ENCODE measurements around the gene CD209. TPM values are rescaled to one million over a fixed set of nuclear protein-coding genes. Genes with fewer than 3 reads are reported as not detected.

The CD209 gene
- total RNA-seq, 6 donors from 2014 or later = 0.55 to 14.8 (median 1.7) TPM

DNA sequence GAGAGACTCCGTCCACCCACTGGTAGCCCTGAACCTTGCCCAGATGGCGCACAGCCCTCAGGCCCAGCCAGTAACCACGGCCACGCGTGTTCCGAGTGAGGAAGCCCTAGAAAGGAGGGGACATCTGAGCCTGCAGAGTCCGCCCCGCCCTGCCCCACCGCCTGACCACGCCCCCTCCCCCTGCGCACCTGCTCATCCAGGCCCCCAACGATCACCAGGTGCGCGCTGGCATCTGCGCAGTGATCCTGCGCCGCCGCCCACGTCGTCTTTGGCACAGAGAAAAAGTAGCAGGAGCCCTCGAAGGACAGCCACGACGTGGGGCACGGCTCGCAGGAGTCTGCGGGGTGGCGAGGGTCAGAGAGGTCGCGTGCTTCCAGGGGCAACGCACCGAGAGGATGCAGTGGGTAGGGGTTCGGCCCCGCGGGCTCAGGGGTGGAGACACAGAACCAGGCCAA, 17.5 kb downstream of the CD209 start:
- 10 to 14% methylated on average over 7 to 25 of the region's 34 CpGs for WGBS, 2 donors
- H3K36me3 ChIP-seq = no peaks in the 10 kb centered on the region

DNA sequence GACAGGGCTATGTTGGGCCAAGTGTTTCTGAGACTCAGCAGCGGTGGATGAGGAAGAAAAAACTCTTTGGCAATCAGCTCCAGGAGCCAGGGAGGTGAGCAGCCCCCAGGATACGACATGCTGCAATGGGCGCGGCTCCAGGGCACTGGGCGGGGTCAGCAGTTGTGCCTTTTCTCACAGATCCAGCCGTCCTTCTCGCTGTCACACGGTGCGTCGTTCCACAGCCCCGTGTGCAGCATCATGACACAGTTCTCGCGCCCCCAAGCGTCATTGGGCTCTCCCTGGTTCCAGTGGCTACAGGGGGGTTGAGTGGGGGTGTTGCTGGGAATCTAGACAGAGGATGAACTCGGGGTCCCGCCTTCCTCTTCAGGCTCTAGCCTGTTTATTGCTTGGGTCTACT, 18.1 kb downstream of the CD209 start:
- WGBS, 2 donors = 28% methylated on average over 13 to 14 of the region's 16 CpGs
- peaks cover 0 to 29% (median 12%) of the 10 kb centered on the region in 4 donors for H3K27me3 ChIP-seq
- no peak for ATAC-seq (ENCODE audit: low FRiP score in 2 of 2)

More for the DNA sequence above, 17.5 kb downstream of the CD209 start:
- Histone ChIP-seq H3K4me1 (peaks cover 4 to 25% (median 21%) of the 10 kb centered on the region in 4 donors), H3K9me3 (no peaks in the 10 kb centered on the region), H3K27ac (no peak overlapping the region), H3K4me3 (no peak overlapping the region), H3K27me3 (peaks cover 0 to 29% (median 12%) of the 10 kb centered on the region in 4 donors)
- peak in 1 of 2 donors; percentile 75 for DNase-seq
- ATAC-seq (ENCODE audit: low FRiP score in 2 of 2) = no peak
- TF ChIP-seq POLR2AphosphoS5 (IDR thresholded peaks at IDR 0.05) (no peak), POLR2A (IDR thresholded peaks at IDR 0.05) (no peak), EP300 (IDR thresholded peaks at IDR 0.05) (no peak)
- TF ChIP-seq, protein P1, sequence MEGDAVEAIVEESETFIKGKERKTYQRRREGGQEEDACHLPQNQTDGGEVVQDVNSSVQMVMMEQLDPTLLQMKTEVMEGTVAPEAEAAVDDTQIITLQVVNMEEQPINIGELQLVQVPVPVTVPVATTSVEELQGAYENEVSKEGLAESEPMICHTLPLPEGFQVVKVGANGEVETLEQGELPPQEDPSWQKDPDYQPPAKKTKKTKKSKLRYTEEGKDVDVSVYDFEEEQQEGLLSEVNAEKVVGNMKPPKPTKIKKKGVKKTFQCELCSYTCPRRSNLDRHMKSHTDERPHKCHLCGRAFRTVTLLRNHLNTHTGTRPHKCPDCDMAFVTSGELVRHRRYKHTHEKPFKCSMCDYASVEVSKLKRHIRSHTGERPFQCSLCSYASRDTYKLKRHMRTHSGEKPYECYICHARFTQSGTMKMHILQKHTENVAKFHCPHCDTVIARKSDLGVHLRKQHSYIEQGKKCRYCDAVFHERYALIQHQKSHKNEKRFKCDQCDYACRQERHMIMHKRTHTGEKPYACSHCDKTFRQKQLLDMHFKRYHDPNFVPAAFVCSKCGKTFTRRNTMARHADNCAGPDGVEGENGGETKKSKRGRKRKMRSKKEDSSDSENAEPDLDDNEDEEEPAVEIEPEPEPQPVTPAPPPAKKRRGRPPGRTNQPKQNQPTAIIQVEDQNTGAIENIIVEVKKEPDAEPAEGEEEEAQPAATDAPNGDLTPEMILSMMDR (IDR thresholded peaks at IDR 0.05) = no peak

DNA sequence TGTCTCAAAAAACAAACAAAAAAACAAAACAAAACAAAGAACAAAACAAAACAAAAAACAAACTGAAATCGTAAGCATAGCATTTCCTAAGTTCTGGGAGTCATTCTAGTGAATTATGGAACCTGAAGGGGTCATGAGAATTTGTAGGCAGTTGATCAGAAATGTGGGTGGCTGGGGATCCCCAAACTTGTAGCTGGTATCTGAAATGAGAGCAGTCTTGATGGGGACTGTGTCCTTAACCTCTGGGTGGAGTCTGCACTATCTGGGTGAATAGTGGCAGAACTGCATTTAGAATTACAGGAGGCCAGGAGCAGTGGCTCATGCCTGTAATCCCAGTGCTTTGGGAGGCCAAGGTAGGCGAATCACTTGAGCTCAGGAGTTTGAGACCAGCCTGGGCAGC, 21.5 kb downstream of the CD209 start:
- H3K4me1 ChIP-seq = peaks cover 4 to 13% (median 11%) of the 10 kb centered on the region in 4 donors
- ATAC-seq (ENCODE audit: low FRiP score in 2 of 2) (no peak), DNase-seq (no peak)
- no peak for TF ChIP-seq POLR2AphosphoS5 (IDR thresholded peaks at IDR 0.05)
- TF ChIP-seq POLR2A (IDR thresholded peaks at IDR 0.05) = no peak
- no peak for TF ChIP-seq EP300 (IDR thresholded peaks at IDR 0.05)
- TF ChIP-seq, protein P1 (IDR thresholded peaks at IDR 0.05) = no peak
- peaks cover 0 to 23% (median 9%) of the 10 kb centered on the region in 4 donors for H3K27me3 ChIP-seq
- 74 to 75% methylated on average over 2 of the region's 2 CpGs for WGBS, 2 donors
- H3K27ac ChIP-seq = no peak overlapping the region
- no peaks in the 10 kb centered on the region for H3K36me3 ChIP-seq
- no peak overlapping the region for H3K4me3 ChIP-seq
- no peaks in the 10 kb centered on the region for H3K9me3 ChIP-seq

More for the DNA sequence above, 18.1 kb downstream of the CD209 start:
- Histone ChIP-seq H3K9me3 (no peaks in the 10 kb centered on the region), H3K27ac (no peak overlapping the region), H3K4me3 (no peak overlapping the region), H3K4me1 (peaks cover 4 to 21% (median 16%) of the 10 kb centered on the region in 4 donors), H3K36me3 (no peaks in the 10 kb centered on the region)
- DNase-seq = peak in 1 of 2 donors; percentile 77
- TF ChIP-seq EP300 (IDR thresholded peaks at IDR 0.05) = no peak
- TF ChIP-seq, protein P1 (IDR thresholded peaks at IDR 0.05) = no peak
- no peak for TF ChIP-seq POLR2A (IDR thresholded peaks at IDR 0.05)
- no peak for TF ChIP-seq POLR2AphosphoS5 (IDR thresholded peaks at IDR 0.05)

DNA sequence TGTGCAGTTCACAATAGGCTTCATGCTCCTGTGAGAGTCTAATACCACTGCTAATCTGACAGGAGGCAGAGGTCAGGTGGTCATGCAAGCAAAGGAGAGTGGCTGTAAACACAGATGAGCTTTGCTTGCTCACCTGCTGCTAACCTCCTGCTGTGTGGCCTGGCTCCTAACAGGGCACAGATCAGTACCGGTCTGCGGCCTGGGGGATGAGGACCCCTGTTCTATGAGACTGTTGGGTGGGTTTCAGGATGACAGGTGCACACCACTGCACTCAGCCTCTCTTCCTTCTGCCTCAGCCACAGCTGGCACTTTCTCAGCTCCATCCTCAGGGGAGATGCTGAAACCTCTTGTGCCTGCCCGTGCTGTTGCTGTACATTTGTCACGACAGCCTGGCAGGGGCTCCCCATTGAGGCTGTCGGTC, 25.1 kb downstream of the CD209 start:
- no peaks in the 10 kb centered on the region for H3K9me3 ChIP-seq
- H3K36me3 ChIP-seq = no peaks in the 10 kb centered on the region
- no peak overlapping the region for H3K27ac ChIP-seq
- H3K27me3 ChIP-seq = no peaks in the 10 kb centered on the region
- no peaks in the 10 kb centered on the region for H3K4me1 ChIP-seq
- DNase-seq = no peak
- TF ChIP-seq POLR2A (IDR thresholded peaks at IDR 0.05) (no peak), EP300 (IDR thresholded peaks at IDR 0.05) (no peak), POLR2AphosphoS5 (IDR thresholded peaks at IDR 0.05) (no peak)
- TF ChIP-seq, protein P1 (IDR thresholded peaks at IDR 0.05) = no peak
- 64 to 74% methylated on average over 5 of the region's 5 CpGs for WGBS, 2 donors
- H3K4me3 ChIP-seq = no peak overlapping the region
- peak in 1 of 2 donors; percentile 22 for ATAC-seq (ENCODE audit: low FRiP score in 2 of 2)

DNA sequence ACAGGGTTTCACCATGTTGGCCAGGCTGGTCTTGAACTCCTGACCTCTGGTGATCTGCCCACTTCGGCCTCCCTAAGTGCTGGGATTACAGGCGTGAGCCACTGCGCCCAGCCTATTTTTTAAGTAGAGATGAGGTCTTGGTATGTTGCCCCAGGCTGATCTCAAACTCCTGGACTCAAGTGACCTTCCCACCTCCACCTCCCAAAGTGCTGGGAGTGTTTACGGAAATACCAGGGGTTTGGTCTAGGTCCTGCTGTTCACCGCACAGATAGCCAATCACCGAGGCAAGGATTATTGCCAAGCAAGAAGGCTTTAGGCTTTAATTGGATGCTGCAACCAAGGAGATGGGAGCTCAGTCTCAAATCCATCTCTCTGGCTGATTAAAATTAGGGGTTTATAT, 27.0 kb downstream of the CD209 start:
- Histone ChIP-seq H3K9me3 (peaks cover 0 to 4% (median 3%) of the 10 kb centered on the region in 4 donors), H3K4me1 (no peaks in the 10 kb centered on the region), H3K36me3 (no peaks in the 10 kb centered on the region), H3K4me3 (no peak overlapping the region), H3K27me3 (no peaks in the 10 kb centered on the region), H3K27ac (no peak overlapping the region)
- WGBS, 2 donors = 79 to 98% methylated on average over 6 of the region's 6 CpGs
- ATAC-seq (ENCODE audit: low FRiP score in 2 of 2) (no peak), DNase-seq (no peak)
- TF ChIP-seq EP300 (IDR thresholded peaks at IDR 0.05) (no peak), POLR2AphosphoS5 (IDR thresholded peaks at IDR 0.05) (no peak), POLR2A (IDR thresholded peaks at IDR 0.05) (no peak)
- TF ChIP-seq, protein P1 (IDR thresholded peaks at IDR 0.05) = no peak

Data from upper lobe of left lung (tissue), 6 donors.